Loucy (cell line): ENCODE measurements around the gene AP1B1.

Experiments used
- EZH2phosphoT487 ChIP-seq: fragments of 200-600 bp; IDR thresholded peaks from 2 replicates; pipeline ENCODE4 v1.6.1; 2018; ENCODE audit warnings: antibody characterized with exemption, mild to moderate bottlenecking, moderate library complexity, borderline replicate concordance
- TF ChIP-seq, protein P1 (sequence below): fragments of 200-600 bp; sonication (generic); conservative IDR thresholded peaks from 2 replicates; pipeline ENCODE4 v1.5.1; 2014; ENCODE audit warnings: mild to moderate bottlenecking, antibody characterized with exemption, low read length

DNA sequence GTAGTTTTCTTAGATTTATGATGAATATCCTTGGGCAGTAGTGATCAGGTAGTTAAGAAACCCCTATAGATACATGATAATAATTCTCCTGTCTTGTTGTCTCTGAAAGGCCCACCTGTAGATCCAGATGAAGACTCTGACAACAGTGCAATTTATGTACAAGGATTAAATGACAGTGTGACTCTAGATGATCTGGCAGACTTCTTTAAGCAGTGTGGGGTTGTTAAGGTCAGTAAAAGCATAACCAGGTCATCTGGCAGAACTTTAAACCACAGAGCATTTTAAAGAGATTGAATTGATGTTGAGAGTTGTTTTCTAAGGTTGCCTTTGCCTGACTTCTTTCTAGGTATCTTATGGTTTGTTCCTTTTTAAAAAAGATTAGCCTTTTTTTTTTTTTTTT lies 96.0 kb downstream of the AP1B1 start:
- TF ChIP-seq, protein P1, sequence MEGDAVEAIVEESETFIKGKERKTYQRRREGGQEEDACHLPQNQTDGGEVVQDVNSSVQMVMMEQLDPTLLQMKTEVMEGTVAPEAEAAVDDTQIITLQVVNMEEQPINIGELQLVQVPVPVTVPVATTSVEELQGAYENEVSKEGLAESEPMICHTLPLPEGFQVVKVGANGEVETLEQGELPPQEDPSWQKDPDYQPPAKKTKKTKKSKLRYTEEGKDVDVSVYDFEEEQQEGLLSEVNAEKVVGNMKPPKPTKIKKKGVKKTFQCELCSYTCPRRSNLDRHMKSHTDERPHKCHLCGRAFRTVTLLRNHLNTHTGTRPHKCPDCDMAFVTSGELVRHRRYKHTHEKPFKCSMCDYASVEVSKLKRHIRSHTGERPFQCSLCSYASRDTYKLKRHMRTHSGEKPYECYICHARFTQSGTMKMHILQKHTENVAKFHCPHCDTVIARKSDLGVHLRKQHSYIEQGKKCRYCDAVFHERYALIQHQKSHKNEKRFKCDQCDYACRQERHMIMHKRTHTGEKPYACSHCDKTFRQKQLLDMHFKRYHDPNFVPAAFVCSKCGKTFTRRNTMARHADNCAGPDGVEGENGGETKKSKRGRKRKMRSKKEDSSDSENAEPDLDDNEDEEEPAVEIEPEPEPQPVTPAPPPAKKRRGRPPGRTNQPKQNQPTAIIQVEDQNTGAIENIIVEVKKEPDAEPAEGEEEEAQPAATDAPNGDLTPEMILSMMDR: no peak
- no peak for TF ChIP-seq EZH2phosphoT487
